SK-N-SH (cell line): ENCODE results near the gene GXYLT2. TPM values are rescaled to one million over a fixed set of nuclear protein-coding genes. Genes with fewer than 3 reads are reported as not detected.

Experiments used
- CTCF ChIA-PET: fragments of 300-600, 350-600 bp; formaldehyde crosslinking; extraction: SDS; loops from one replicate; lab custom pipeline; 2021; lab: Yijun Ruan, JAX
- POLR2A ChIA-PET: fragments of 350-600 bp; sonication (Branson Sonifier 250); formaldehyde crosslinking; extraction: SDS; loops from one replicate; lab custom pipeline; 2020; ENCODE audit warnings: antibody characterized with exemption, inconsistent platforms; lab: Yijun Ruan, JAX
- DNase-seq: peaks from one replicate; pipeline ENCODE4 v3.0.0; 2012
- H2AFZ ChIP-seq: fragments of 200-600 bp; sonication (generic); 2 replicates; pipeline ENCODE4 v1.8.1; 2016; ENCODE audit warnings: antibody characterized with exemption, mild to moderate bottlenecking, low read depth
- H3F3A ChIP-seq: fragments of 200-600 bp; sonication (generic); replicated peaks from 2 replicates; pipeline ENCODE3; 2016; ENCODE audit warnings: antibody characterized with exemption, mild to moderate bottlenecking; ENCODE audit not compliant: insufficient read depth
- H3K27ac ChIP-seq, 2 experiments: fragments of 200-500 bp in 1 of 2; fragments of 200-600 bp in 1 of 2; sonication (Bioruptor generic) in 1 of 2; sonication (generic), shearing (Covaris generic) in 1 of 2; 2 replicates each; pipeline versions ENCODE4 v1.5.1 to v1.6.1; 2014 to 2016; ENCODE audit warnings: low read depth in 2 of 2, inconsistent platforms in 1 of 2, low read length in 1 of 2, mild to moderate bottlenecking in 1 of 2, mixed read lengths in 1 of 2
- H3K27me3 ChIP-seq: fragments of 200-600 bp; sonication (generic), shearing (Covaris generic); 2 replicates; pipeline ENCODE4 v1.6.1; 2016; ENCODE audit warnings: mixed run types; ENCODE audit not compliant: insufficient read depth
- H3K36me3 ChIP-seq, 2 experiments: fragments of 200-500 bp in 1 of 2; fragments of 200-600 bp in 1 of 2; sonication (Bioruptor generic) in 1 of 2; sonication (generic) in 1 of 2; replicated peaks in 1 of 2; 2 replicates each; pipeline versions ENCODE3 to v1.5.1; 2014 to 2016; ENCODE audit warnings: low read length in 1 of 2, mild to moderate bottlenecking in 1 of 2; ENCODE audit not compliant: insufficient read depth in 2 of 2, control insufficient read depth in 1 of 2
- H3K4me1 ChIP-seq, 2 experiments: fragments of 200-500 bp in 1 of 2; fragments of 200-600 bp in 1 of 2; sonication (Bioruptor generic) in 1 of 2; sonication (generic), shearing (Covaris generic) in 1 of 2; 2 replicates each; pipeline versions ENCODE4 v1.5.1 to v1.6.1; 2014 to 2016; ENCODE audit warnings: low read depth in 1 of 2, low read length in 1 of 2, mixed run types in 1 of 2; ENCODE audit not compliant: insufficient read depth in 2 of 2, control insufficient read depth in 1 of 2
- H3K4me2 ChIP-seq: fragments of 200-600 bp; sonication (generic), shearing (Covaris generic); 2 replicates; pipeline ENCODE4 v1.6.1; 2017; ENCODE audit warnings: mixed run types
- H3K4me3 ChIP-seq, 2 experiments: fragments of 200-500 bp in 1 of 2; fragments of 200-600 bp in 1 of 2; sonication (Bioruptor generic) in 1 of 2; sonication (generic), shearing (Covaris generic) in 1 of 2; 2 replicates each; pipeline versions ENCODE4 v1.5.1 to v1.8.1; 2014 to 2016; ENCODE audit warnings: low read depth in 2 of 2, inconsistent platforms in 1 of 2, low read length in 1 of 2, mild to moderate bottlenecking in 1 of 2, mixed read lengths in 1 of 2, moderate library complexity in 1 of 2
- H3K79me2 ChIP-seq: fragments of 200-600 bp; sonication (generic); 2 replicates; pipeline ENCODE4 v1.8.1; 2017; ENCODE audit warnings: mild to moderate bottlenecking; ENCODE audit not compliant: insufficient read depth
- H3K9ac ChIP-seq: fragments of 200-600 bp; sonication (generic); 2 replicates; pipeline ENCODE4 v1.6.1; 2017; ENCODE audit warnings: mixed run types
- H3K9me2 ChIP-seq: fragments of 200-600 bp; sonication (generic); 2 replicates; pipeline ENCODE4 v1.6.1; 2017; ENCODE audit warnings: mixed run types
- H3K9me3 ChIP-seq: fragments of 200-600 bp; sonication (generic); 2 replicates; pipeline ENCODE4 v1.6.1; 2017; ENCODE audit warnings: mixed run types, mild to moderate bottlenecking, moderate library complexity
- H4K20me1 ChIP-seq: fragments of 200-600 bp; sonication (generic); 2 replicates; pipeline ENCODE4 v1.6.1; 2017; ENCODE audit warnings: mild to moderate bottlenecking, mixed run types; ENCODE audit not compliant: insufficient read depth
- CTCF ChIP-seq: fragments of 200-600 bp; sonication (generic); IDR thresholded peaks from 2 replicates; pipeline ENCODE4 v1.6.1; 2017; ENCODE audit warnings: antibody characterized with exemption, mild to moderate bottlenecking, moderate library complexity
- ELF1 ChIP-seq: IDR thresholded peaks from 2 replicates; pipeline ENCODE4 v1.4.0; 2012
- EP300 ChIP-seq, 2 experiments: IDR thresholded peaks; 2 replicates each; pipeline versions ENCODE4 v1.4.0 to v1.6.1; 2012; ENCODE audit warnings: borderline replicate concordance in 1 of 2, low read depth in 1 of 2, low read length in 1 of 2
- FOSL2 ChIP-seq: IDR thresholded peaks from 2 replicates; pipeline ENCODE4 v1.4.0; 2012; ENCODE audit warnings: low read depth, mild to moderate bottlenecking, moderate library complexity, borderline replicate concordance
- FOXJ3 ChIP-seq: sonication (generic); formaldehyde crosslinking; IDR thresholded peaks from 2 replicates; pipeline ENCODE4 v1.5.1; 2020; ENCODE audit warnings: mild to moderate bottlenecking, missing genetic modification reagents
- GABPA ChIP-seq: IDR thresholded peaks from 2 replicates; pipeline ENCODE4 v1.4.0; 2012; ENCODE audit warnings: low read depth, mild to moderate bottlenecking
- GATA2 ChIP-seq: sonication (generic); formaldehyde crosslinking; IDR thresholded peaks from 2 replicates; pipeline ENCODE4 v1.5.0; 2020; ENCODE audit warnings: mild to moderate bottlenecking, missing genetic modification reagents
- IRF3 ChIP-seq: fragments of 150-350 bp; IDR thresholded peaks from 2 replicates; pipeline ENCODE4 v1.6.1; 2016; ENCODE audit warnings: mild to moderate bottlenecking, low read depth, low read length
- MAX ChIP-seq: IDR thresholded peaks from 2 replicates; pipeline ENCODE4 v1.4.0; 2012; ENCODE audit warnings: low read depth
- MXI1 ChIP-seq: IDR thresholded peaks from 2 replicates; pipeline ENCODE4 v1.6.1; 2012; ENCODE audit warnings: mild to moderate bottlenecking, low read depth, low read length, improper control_type of control experiment
- PBX3 ChIP-seq: IDR thresholded peaks from 2 replicates; pipeline ENCODE4; 2012
- POLR2AphosphoS5 ChIP-seq: IDR thresholded peaks from 2 replicates; pipeline ENCODE4 v1.6.1; 2012; ENCODE audit warnings: low read depth, low read length
- RAD21 ChIP-seq: IDR thresholded peaks from 2 replicates; pipeline ENCODE4 v1.6.1; 2012; ENCODE audit warnings: mild to moderate bottlenecking, low read length
- REST ChIP-seq: IDR thresholded peaks from 2 replicates; pipeline ENCODE4 v1.6.1; 2012; ENCODE audit warnings: mild to moderate bottlenecking, low read depth, low read length, moderate library complexity
- RFX5 ChIP-seq: IDR thresholded peaks from 2 replicates; pipeline ENCODE4 v1.6.1; 2012; ENCODE audit warnings: mild to moderate bottlenecking, improper control_type of control experiment, low read length
- SMC3 ChIP-seq: IDR thresholded peaks from 2 replicates; pipeline ENCODE4 v1.6.1; 2012; ENCODE audit warnings: low read depth, low read length, improper control_type of control experiment
- TAF1 ChIP-seq: IDR thresholded peaks from 2 replicates; pipeline ENCODE4 v1.6.1; 2012; ENCODE audit warnings: low read depth, mild to moderate bottlenecking, low read length, moderate library complexity, borderline replicate concordance
- YY1 ChIP-seq: IDR thresholded peaks from 2 replicates; pipeline ENCODE4 v1.4.0; 2012; ENCODE audit warnings: low read depth, mild to moderate bottlenecking
- WGBS: methylation state at CpG from one replicate; pipeline ENCODE4 v1.1.6; 2017; ENCODE audit warnings: low lambda C conversion rate; 5-methylcytosine and 5-hydroxymethylcytosine counted together
- polyA plus RNA-seq, 3 experiments: library from polyadenylated mRNA; depleted of rRNA; stranded (reverse); fragments of >200 nt; gene quantifications; 2 replicates each; pipeline ENCODE4 v1.2.3, GENCODE V29; 2012

The GXYLT2 gene
- polyA plus RNA-seq, 1 of the 3 experiments (the other 2 are of a cell fraction): 9.1 TPM

- Histone ChIP-seq H3K79me2 (peaks cover 100% of the 10 kb centered on the region), H3K9me3 (no peaks in the 10 kb centered on the region), H3K27ac (no peak overlapping the region), H3K9me2 (no peaks in the 10 kb centered on the region), H4K20me1 (peaks cover 99% of the 10 kb centered on the region), H3F3A (peaks cover 6% of the 10 kb centered on the region), H3K4me1 (no peaks in the 10 kb centered on the region), H3K4me3 (no peak overlapping the region), H2AFZ (no peak overlapping the region), H3K36me3 (peaks cover 0 to 27% of the 10 kb centered on the region in 2 experiments), H3K4me2 (no peak overlapping the region), H3K27me3 (no peaks in the 10 kb centered on the region), H3K9ac (no peak overlapping the region)
- POLR2A ChIA-PET: no interaction called here
- TF ChIP-seq RAD21 (no peak), IRF3 (no peak), REST (no peak), POLR2AphosphoS5 (no peak), ELF1 (no peak), GATA2 (CRISPR knock-in tag) (no peak), FOSL2 (no peak), TAF1 (no peak), FOXJ3 (no peak), MAX (no peak), MXI1 (no peak), GABPA (no peak), EP300 (IDR thresholded peaks at IDR 0.05; ENCODE audit: borderline replicate concordance in 1 of 2, low read depth in 1 of 2, low read length in 1 of 2) (no peak), RFX5 (no peak), PBX3 (no peak), CTCF (no peak), YY1 (no peak), SMC3 (no peak)
- CTCF ChIA-PET: interaction anchor here (2.3 kb wide), 1 partner anchor 38 kb away, joined by 7 read pairs; no protein-coding TSS in a partner anchor
- WGBS: 89% methylated on average over 4 of the region's 4 CpGs
- DNase-seq: no peak
Measured at GRCh38 chr3:73018298-73018697, 130.5 kb downstream of the GXYLT2 start.
